ELR (cell line): ENCODE results near the gene TOPBP1.
"Not testable (repeated sequence)": the region's sequence is repeated elsewhere in the genome, so short reads cannot be mapped to it uniquely, and the experiment has no call there.

Experiments used
- DNase-seq: peaks from one replicate; pipeline ENCODE4 v3.0.0-alpha.2; 2015; ENCODE audit warnings: low read depth

The TOPBP1 gene

DNA sequence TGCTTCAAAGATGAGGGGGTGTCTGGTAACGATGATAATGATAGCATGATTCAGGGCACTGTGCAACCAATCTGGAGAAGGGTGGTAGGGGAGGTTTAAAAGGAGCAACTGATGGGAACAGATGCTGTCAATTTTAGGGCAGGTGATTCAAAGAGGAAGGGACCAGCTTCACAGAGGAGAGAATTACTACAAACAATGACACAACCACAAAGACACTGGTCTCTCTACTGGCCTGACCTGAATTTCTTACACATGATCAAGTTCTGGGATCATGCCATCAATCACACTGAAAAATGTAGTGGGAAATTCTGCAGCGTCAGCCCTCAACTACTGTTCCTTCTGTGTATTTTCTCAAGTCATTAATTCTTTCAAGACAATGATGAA lies 90.8 kb downstream of the TOPBP1 start:
- DNase-seq: peak; percentile 44

DNA sequence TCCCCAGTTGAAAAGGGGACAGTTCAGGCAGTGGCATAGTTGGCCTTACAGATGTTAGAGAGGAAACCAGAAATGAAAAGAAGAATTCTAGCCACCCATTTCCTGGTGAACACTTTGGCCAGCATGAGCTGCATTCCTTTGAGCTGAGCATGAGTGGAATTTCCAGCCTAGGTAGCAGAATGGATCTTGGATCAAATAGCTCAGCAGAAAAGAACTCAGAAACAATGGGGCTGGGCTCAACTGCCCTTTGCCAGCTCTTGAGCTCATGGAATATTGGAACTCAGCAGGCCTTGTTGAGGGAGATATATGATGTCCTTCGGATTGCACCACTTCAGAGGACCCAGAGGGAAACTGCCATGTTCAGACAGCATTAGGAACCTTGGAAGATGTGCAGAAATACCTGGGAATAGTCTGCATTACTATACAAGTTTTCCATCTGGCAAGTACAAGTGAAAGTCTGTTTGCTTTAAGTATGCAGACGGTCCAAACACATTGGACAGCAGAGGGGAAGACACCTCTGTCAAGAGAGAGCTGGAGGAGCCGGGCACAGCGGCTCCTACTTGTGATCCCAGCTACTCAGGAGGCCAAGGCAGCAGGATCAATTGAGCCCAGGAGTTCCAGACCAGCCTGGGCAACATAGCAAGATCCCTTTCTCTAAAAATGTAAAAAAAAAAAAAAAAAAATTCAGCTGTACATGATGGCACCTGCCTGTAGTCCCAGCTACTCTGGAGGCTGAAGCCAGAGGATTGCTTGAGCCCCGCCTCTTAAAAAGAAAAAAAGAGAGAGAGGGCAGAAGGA lies 91.4 kb downstream of the TOPBP1 start:
- DNase-seq: peak; percentile 93

DNA sequence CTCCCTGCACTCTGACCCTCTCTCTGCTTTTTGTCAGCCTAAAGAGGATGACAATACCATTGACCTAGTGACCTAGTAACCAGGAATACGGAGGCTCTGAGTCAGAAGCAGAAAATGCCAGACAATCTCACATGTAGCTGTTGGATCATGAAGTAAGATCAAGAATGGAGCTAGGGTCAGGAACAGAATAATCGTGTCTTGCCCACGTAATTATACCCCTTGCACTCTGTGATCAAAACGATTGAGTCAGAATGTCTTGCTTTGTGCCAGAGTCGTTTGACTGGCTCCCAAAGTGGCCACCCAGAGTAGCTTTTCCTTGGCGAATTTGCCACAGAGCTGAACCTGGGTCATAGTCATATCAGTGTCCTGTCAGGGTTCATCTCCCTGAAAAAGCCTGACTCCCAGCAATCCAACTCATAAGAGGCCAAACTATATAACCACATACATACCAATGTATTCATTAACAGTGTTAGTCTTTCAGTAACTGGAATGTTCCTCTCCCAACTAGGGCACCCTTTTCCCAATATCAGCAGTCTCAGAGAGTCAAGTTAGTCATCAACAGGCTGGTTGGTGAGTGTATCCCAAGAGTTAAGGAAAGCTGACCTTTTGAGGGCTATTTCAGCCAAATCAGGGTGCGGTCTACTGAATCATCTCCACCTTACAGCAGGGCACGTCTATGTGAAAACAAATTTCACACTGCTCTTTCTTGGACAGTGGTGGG lies 93.3 kb downstream of the TOPBP1 start:
- DNase-seq: peak; percentile 99

DNA sequence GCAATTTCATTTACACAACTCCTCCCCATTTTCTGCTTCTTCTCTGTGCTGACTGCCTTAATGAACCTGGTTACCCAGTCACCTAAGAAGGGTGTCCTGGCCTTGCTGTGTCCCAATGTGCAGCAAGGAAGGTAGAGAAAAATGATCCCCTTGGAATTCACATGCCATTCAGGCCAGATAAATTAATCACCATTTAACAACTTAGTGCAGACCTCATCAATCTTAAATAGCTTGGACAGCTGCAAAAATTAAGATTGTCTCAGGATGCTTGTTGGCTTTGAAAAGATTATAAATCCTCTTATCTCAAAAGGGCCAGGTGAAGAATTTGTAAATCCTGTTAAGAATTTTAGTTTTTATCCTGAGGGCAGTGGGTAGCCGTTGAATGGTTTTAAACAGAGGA lies 97.9 kb downstream of the TOPBP1 start:
- DNase-seq: no peak

DNA sequence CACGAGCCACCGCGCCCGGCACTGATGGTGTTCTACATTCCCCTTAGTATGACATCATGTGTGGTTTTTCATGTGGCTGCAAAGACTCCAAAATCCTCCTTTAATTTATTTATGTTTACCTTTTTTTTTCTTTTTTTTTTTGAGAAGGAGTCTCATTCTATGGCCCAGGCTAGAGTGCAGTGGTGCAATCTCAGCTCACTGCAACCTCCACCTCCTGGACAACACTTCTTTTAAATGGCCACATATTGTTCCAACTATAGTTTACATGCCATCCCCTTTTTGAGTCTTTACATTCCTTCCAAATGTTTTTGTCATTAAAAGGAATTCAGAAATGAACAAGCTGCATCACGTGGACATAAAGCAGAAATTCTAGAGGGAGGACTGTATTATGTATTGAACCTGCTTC lies 98.6 kb downstream of the TOPBP1 start:
- peak; percentile 34 for DNase-seq

DNA sequence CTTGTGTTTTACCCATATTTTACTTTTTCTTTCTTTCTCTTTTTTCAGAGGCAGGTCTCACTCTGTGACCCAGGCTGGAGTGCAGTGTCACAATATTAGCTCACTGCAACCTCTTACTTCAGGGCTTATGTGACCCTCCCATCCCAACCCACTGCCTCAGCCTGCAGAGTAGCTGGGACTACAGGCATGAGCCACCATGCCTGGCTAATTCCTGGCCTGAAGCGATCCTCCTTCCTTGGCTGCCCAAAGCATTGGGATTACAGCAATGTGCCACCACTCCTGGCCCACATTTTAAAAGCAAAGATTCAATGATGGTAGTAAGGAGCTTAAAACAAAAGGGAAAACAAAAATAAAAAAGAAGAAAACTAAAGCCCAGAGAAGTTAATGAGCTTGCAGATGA lies 99.4 kb downstream of the TOPBP1 start:
- DNase-seq: no peak

DNA sequence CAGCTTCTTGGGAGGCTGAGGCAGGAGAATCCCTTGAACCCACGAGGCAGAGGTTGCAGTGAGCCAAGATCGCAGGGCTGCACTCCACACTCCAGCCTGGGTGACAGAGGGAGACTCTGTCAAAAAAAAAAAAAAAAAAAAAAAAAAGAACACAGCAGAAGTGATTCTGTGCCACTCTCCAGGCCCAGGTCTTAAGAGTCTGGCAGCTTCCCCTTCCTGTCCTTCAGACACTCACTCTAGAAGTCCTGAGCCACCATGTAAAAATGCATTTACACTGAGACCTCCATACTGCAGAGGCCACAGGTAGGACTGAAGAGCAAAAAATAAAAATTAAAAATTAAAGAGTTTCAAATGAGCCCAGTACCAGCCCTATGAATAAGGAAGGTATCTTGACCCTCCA lies 100.1 kb downstream of the TOPBP1 start:
- DNase-seq: no peak

DNA sequence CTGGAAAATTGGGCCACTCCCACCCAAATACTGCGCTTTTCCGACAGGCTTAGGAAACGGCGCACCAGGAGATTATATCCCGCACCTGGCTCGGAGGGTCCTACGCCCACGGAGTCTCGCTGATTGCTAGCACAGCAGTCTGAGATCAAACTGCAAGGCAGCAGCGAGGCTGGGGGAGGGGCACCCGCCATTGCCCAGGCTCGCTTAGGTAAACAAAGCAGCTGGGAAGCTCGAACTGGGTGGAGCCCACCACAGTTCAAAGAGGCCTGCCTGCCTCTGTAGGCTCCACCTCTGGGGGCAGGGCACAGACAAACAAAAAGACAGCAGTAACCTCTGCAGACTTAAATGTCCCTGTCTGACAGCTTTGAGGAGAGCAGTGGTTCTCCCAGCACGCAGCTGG lies 110.2 kb downstream of the TOPBP1 start:
- not testable (repeated sequence) for DNase-seq
